H1 (cell line): ENCODE data around the gene RGMB. TPM values are rescaled to one million over a fixed set of nuclear protein-coding genes. Genes with fewer than 3 reads are reported as not detected.

Source experiments
- CHD7 ChIP-seq: fragments of 300-600 bp; sonication (generic); IDR thresholded peaks from 2 replicates; pipeline ENCODE4 v1.7.1; 2012; ENCODE audit warnings: low read length, moderate library complexity, mild to moderate bottlenecking, inconsistent platforms; ENCODE audit not compliant: insufficient replicate concordance
- EZH2 ChIP-seq: fragments of 200-600 bp; sonication (generic); IDR thresholded peaks from 2 replicates; pipeline ENCODE4 v1.7.1; 2012; ENCODE audit warnings: low read depth, mild to moderate bottlenecking, moderate library complexity, low read length, inconsistent platforms; ENCODE audit not compliant: severe bottlenecking
- NRF1 ChIP-seq: IDR thresholded peaks from 2 replicates; pipeline ENCODE4 v1.6.1; 2011; ENCODE audit warnings: mild to moderate bottlenecking, low read depth, low read length, improper control_type of control experiment
- SIN3A ChIP-seq, 2 experiments: IDR thresholded peaks in 1 of 2; conservative IDR thresholded peaks in 1 of 2; 2 replicates each; pipeline ENCODE4 v1.6.1; 2011 to 2012; ENCODE audit warnings: low read length in 2 of 2, improper control_type of control experiment in 1 of 2, low read depth in 1 of 2, mild to moderate bottlenecking in 1 of 2
- polyA plus RNA-seq, 7 experiments: library from polyadenylated mRNA; depleted of rRNA in 3 of 7; stranded (reverse) in 5 of 7; unstranded in 2 of 7; fragments of >200 nt in 5 of 7; fragments of 200-250 nt in 2 of 7; gene quantifications; 1 replicate in 5 of 7; 2 replicates in 1 of 7; 4 replicates in 1 of 7; pipeline versions ENCODE4 v1.2.1 to v1.2.3, GENCODE V29; 2011 to 2013; ENCODE audit warnings: missing spikeins in 2 of 7, mixed read lengths in 2 of 7
- total RNA-seq: library from RNA; stranded (reverse); fragmentation: NEBNext Ultra II Directional; extraction: Animal tissue kit (Norgen Biotek cat#: 25700); gene quantifications from 2 replicates; pipeline ENCODE4 v1.2.1, GENCODE V29; 2021
- TF ChIP-seq, protein P1 (sequence below): IDR thresholded peaks from 2 replicates; pipeline ENCODE4 v1.6.1; 2011; ENCODE audit warnings: low read depth, mild to moderate bottlenecking, low read length; ENCODE audit not compliant: insufficient read depth

Gene RGMB
- total and polyA plus RNA-seq, 2 of the 8 experiments (the other 6 are each of a cell fraction or from before 2014, with no cell fraction given): 11.7 to 27.0 TPM

GRCh38 chr5:98781964-98782363 is 8.5 kb downstream of the RGMB start (continued):
- TF ChIP-seq CHD7: no peak
- TF ChIP-seq, protein P1, sequence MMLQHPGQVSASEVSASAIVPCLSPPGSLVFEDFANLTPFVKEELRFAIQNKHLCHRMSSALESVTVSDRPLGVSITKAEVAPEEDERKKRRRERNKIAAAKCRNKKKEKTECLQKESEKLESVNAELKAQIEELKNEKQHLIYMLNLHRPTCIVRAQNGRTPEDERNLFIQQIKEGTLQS: no peak
- no peak for TF ChIP-seq SIN3A (conservative IDR thresholded peaks at IDR 0.05 in 1 of 2, IDR thresholded peaks at IDR 0.05 in 1 of 2; ENCODE audit: low read depth in 1 of 2, low read length in 2 of 2)
- TF ChIP-seq NRF1: no peak
- TF ChIP-seq EZH2: no peak
